ENCODE measurements around the gene GNAS.
A peak's percentile ranks its signal among the peaks of the same experiment; 100 is the strongest.

The GNAS gene

DNA sequence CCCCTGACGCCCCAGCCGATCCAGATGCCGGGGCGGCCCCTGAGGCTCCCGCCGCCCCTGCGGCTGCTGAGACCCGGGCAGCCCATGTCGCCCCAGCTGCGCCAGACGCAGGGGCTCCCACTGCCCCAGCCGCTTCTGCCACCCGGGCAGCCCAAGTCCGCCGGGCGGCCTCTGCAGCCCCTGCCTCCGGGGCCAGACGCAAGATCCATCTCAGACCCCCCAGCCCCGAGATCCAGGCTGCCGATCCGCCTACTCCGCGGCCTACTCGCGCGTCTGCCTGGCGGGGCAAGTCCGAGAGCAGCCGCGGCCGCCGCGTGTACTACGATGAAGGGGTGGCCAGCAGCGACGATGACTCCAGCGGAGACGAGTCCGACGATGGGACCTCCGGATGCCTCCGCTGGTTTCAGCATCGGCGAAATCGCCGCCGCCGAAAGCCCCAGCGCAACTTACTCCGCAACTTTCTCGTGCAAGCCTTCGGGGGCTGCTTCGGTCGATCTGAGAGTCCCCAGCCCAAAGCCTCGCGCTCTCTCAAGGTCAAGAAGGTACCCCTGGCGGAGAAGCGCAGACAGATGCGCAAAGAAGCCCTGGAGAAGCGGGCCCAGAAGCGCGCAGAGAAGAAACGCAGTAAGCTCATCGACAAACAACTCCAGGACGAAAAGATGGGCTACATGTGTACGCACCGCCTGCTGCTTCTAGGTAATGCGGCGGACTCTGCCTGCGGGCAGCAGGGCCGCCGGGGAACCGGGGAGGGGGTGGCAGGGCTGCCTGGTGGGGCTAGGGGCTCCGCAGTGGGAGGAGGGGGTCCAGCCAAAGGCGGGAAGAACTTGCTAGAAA, 2.3 kb downstream of the GNAS start:
- DNase-seq = peak in 1 of 2 experiments; percentile 39

DNA sequence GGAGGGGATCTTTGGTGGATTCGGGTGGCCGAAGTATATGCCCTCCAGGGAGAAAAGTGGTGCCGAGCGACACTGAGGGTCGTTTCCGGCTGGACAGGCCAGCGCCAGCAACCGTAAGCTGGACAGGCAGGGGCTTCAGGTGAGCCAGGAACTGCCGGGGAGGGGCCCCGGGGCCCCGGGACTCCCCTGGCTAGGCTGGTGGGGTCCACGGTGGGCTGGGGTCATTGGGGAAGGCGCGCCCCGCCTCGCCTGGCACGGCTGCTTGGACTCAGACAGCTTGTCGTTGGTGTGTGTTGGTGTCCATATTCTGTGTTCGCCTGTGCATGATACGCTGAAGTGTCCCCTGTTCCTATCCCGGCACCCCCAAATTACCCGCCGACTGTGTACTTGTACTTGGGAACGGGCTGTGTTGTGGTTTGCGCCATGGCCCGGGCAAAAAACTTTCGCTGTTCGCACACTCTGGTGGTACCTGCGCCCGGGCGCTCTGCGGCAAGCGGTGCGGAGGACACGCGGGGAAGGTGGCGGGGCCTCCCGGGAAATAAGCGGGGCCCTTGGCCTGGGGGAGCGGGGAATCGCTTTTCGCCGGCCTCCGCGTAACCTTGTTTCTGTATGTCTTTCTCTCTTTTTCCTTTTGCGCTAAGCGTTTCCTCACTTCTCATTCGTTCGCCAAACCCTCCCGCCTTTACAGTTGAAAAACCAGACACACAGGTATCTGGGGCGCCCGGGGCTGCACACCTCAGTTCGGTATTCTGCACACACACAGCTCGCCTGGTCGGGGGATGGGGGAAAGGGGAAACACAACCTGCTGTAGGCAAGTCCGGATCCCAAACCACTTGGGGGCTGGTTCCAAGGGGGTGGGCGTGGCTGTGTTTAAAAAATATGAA, 3.2 kb downstream of the GNAS start:
- no peak for DNase-seq

DNA sequence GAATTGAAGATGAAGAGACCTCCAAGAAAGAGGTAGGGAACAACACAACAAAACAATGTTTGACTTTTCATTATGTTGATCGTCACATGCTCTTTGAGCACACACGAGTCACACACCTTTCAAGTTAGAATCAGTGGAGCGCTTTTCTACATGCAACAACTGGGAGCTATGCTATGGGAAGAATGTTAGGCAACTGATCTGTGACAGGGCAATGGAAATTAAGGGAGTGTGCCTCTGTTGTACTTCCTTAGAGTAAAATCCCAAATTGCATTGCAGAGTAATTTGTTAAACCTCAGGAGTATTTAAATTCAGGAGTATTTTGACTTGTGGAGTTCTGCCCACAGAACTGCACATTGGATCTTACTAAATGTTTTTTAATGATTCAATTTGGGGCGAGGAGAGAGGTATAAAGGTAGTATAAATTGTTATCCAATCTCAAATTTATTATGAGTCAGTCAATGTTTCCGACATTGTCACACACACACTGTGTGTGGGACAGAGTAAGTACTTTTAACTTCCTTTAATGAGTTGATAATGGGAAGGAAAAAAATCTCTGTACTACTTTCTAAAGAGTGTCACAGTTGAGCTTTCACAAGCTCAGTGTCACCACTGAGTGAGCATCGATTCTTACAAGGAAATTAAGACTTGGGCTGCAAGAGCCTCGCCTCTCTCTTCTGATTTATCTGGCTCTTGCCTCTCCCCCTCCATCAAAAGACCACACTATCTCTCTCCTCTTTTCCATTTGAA, 10.7 kb downstream of the GNAS start:
- DNase-seq = no peak

DNA sequence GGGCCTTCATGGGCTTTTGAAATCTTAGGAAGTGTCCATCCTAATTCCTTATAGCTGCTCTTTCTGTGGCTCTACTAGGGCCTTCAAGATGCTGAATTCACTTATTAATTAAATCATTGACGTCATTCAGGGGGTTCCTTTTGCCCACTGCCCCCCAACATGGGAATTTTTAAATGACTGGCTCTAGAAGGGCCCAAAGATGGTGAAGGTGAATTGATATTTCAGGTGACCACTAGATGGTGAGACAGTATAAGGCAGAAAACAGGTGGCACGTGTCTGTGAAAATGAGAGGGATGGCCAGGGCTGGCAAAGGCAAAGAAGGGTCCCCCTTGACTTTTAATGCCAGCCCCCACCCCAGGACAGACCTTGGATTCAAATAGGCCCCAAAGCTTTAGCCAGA, 11.8 kb downstream of the GNAS start:
- DNase-seq = peak in 1 of 2 experiments; percentile 30

DNA sequence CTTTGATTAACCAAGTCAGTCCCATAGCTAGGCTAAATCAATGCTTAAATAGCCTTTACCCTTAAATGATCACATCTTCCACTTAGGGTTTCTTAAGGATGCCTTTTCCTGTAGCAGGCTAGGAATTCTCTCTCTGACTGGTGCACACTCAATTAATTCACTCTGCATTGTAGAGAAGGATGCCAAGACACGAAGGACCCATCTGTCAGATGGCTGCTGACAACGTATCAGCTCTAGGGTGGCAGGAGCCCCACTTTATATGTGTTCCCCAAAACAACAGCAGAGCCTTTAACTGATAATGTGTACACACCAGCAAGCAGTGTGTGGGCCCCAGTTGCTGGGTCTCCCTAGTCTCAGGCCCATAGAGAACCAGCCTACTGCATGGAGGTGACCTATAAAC, 13.3 kb downstream of the GNAS start:
- no peak for DNase-seq

DNA sequence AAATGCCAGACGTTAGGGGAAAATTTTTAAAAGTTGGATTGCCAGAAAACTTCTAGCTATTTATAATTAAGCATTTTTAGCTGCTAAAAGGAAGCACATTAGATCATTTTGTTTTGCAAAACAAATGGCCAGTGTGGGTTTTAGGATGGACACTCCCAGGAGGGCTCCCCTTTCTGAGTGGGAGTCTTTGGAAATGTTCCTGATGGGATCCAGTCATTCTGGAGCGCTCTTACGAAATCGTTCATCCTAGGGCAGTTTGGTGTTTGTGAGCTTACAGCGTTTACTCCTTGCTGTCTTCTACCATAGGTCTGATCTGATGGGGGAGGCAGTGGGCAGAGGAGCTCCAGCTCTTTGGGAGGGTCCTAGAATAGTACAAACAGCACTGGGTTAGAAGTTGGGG, 14.7 kb downstream of the GNAS start:
- no peak for DNase-seq

DNA sequence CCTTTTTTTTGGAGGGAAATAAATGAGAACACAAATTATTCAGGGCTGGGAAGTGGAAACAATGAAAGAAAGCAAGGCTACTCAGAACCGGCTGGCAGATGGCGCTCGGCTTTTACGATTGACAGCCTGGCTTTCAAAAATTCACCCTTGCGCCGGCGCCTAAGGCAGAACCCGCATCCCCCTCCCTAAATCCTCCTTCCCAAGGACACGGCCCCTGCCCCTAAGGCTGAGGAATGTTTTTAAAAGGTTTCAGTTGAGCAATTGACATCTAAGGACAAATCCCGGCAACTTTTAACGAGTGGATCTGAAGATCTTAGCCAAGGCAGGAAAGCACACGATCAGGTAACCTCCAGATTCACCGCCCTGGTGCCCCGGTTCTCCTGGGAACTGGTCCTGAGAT, 16.3 kb downstream of the GNAS start:
- DNase-seq = peak; percentile 27 to 60

DNA sequence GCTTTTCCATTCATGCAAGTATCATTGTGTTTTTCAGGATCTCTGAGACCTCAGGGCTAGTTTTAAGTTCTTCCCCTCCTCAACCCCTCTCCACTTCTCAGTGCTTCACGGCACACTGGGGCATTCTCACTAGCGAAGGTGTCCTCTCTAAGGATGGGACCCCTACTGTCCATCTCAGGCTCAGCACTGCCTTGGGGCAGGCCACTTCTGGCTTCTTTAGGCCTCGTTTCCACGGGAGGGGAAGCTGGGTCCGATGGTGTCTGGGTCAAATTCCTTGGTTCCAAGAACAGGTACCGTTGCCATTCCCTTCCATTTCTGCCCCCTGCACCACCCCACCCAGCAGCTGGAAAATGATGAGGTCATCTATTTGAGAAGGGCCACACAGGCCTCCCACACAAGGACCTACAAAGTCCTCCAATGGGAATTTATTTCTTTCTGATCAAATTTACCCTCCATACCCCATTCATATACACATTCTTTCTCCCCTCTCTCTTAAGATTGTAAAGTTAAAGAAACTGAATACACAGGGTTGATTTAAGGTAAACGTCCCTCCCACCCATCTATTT, 17.2 kb downstream of the GNAS start:
- DNase-seq = no peak

DNA sequence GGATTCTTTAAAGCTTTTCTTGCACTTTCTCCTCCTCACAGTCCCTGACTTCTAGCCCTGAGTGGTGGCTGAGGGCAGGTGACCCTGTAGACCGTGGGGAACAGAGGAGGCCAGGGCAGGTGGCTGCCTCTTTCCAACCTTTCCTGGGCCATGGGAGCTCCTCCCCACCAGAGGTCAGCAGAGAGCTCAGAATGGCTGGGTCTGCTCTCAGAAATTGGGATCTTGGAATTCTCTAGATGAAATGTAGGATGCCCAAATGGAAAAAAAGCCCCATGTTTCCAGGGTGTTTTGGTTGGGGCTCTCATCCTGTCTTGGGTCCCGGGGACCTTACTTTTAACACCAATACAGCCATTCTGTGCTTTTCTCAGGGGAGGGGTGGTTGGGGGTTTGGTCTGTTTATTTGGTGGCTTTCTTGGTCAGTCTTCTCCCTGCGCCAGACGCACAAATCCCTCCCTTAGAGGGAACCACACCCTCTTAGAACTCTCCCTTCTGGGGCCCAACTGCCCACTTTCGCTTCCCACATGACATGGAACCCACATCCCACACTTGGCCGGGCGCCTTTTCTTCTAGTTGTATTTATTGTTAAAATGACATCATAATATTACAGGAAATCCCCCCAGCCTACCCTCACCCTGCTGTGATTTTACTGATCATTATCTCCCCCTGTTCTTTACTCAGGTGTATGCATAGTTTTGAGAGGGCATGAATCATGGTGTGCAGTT, 17.9 kb downstream of the GNAS start:
- DNase-seq = peak; percentile 30 to 65

DNA sequence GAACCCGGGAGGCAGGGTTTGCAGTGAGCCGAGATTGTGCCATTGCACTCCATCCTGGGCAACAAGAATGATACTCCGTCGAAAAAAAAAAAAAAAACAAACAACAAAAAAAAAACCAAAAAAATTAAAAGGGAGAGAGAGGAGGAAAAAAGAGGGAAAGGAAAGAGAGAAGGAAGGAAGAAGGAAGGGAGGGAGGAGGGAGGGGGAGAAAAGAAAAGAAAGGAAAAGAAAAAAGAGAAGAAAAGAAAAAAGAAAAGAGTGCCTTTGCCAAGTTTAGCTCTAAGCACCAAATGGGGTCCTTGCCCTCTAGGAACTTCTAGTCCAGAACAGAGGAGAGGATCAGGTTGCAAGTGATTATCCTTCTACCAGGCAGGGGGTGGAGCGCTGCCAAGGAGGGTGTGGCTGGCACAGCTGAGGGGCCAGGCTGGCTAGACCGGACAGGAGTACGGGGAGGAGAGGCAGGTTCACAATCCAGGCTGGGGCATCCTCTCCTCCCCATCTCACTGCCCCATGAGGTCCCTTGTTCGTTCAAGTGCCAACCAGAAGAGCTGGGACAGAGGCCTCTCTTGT, 19.1 kb downstream of the GNAS start:
- no peak for DNase-seq

DNA sequence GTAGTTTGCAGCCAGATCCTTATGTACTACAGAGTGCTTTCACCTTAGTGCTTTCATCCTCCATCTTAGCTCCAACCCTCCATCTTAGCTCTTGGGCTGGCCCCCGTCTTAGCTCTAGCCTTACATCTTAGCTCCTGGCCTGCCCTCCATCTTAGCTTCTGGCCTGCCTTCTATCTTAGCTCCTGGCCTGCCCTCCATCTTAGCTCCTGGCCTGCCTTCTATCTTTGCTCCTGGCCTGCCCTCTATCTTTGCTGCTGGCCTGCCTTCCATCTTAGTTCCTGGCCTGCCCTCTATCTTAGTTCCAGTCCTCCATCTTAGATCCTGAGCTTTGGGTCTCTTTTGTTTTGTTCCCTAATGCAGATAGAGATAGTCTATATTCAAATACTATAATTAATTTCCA, 22.0 kb downstream of the GNAS start:
- DNase-seq = no peak

DNA sequence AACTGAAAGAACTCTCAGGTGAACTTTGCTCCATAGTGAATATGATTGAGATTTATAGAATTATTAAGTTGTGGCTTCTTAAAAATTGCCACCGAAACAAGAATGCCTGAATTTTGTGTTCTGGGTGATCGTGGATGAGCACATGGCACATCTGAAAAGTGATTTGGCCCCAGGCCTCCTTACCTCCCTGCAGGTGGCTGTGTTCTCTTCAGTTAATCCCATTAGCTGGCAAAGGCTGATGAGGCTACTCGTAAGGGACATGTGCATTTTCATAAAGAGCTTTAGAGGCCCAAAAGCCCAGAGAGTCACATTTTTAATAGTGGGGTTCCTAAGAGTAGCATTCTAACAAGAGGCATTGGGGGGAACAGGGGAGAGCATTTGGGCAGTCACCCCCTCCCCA, 22.6 kb downstream of the GNAS start:
- peak; percentile 42 to 74 for DNase-seq

DNA sequence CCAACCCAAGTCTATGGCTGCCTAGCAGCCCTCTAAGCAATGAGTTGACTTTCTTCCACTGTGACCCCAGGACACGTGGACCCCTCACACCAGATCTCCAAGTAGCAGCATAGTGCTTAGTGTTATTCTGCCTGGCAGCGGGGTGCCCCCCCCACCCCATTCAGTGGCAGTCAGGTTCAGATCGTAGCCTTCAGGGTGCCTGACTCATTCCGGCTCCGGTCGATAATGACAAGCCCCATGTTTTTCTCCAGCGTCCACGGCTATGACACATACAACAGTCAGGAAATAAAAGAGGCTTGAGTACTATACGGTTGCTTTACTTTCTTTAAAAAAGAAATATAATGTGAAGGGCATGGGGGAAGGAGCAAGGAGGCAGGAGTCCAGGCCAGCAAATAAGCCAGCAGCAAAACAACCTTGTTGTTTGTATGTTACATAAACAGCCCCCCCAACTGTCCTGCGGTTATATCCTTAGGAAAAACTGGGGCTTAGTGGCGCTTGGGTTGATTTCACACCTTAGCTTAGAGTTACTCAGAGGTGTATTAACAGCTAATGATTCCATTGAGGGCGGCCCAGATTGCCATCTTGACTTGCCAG, 23.1 kb downstream of the GNAS start:
- no peak for DNase-seq

DNA sequence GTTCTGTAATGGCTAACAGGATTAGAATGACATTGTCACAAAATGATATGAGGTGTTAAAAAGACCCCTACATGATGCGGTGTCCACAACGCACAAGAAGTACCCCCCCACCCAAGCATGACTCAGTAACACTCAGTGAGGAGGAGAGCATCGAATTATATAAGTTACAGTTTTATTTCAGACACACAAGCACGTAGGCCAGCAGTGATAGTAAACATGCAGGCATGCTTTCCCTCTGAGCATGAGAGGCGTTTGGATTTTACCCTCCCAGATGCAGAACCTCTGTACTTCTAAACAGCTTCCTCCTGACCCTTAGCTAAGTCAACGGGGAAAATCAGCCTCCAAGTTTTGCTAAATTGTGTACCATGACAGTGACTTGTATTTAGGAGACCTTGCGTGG, 23.9 kb downstream of the GNAS start:
- no peak for DNase-seq

DNA sequence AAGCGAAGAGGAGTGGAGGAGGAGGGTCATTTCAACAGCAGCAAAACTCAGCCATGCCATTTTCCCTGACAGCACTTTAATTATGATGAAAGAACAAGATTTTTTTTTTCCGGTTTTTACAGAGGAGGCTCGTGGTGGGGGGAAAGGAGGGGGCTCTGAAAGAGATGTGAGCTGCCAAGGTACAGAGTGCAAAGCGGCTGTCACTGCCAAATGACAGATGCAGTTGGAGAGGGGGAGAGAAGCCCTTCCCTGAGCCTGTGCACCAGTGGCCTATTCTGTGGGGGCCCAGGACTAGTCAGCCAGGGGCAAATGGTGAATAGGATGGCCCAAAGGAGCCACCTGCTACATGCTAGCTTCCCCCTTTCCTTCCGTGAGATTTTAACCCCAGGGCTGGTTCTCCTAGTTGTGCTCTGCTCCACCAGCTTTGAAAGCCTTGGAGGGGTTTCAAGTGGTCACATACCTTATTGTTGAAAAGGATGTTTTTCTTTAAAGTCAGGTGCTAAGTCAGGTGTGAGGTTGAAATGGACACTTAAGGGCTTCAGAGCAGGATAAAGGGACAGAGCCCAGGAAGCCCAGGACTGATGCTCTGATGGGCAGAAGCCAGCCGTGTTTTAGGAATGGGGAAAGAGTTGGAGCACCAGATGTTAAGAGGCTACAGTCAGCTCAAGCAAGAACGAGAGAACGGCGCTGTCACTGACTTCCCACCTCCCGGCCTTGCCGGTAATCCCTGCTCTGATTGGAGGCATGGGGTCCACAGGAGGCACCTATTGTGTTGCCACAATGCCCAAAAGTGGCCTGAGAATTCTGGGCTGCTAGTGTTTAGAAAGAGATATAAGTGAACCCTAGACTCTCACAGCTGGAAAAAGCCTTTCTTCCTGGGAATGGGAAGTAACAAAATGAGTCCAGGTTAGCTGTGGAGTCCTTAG, 24.8 kb downstream of the GNAS start:
- peak in 1 of 2 experiments; percentile 60 for DNase-seq

DNA sequence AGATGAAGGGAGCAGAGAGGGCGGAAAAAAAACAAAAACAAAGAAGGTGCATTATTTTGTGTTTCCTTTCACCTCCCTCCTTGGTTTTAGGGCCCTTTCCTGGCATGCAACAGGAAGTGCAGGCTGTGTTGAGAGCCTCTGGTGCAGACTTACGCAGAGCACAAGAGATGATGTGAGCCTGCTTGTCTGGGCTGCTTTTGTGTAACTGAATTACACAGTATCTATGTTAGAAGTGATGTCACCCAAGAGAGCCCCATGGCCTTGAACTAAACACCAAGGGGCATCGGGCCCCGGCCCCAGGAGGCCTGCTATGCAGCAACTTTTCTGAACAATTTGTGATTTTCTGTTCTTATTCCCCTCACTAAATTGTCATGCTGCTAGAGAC, 25.5 kb downstream of the GNAS start:
- DNase-seq = no peak

DNA sequence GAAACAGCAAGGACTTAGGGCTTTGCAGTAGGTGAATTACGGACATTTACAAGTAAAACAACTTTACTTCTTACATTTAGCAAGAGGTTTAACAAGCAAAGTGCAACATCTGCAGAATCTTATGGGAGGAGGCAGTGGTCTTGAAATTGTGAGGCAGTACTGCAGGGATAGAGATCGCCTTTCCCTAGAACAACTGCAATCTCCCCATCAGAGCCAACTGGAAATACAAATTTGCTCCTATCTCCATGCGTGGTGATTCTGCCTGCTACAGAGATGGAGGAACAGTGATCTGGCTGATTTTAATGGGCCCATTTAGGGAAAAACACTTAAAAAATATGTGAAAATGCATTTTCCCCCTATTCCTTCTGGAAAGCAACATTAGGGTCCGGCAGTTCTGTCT, 25.9 kb downstream of the GNAS start:
- no peak for DNase-seq

DNA sequence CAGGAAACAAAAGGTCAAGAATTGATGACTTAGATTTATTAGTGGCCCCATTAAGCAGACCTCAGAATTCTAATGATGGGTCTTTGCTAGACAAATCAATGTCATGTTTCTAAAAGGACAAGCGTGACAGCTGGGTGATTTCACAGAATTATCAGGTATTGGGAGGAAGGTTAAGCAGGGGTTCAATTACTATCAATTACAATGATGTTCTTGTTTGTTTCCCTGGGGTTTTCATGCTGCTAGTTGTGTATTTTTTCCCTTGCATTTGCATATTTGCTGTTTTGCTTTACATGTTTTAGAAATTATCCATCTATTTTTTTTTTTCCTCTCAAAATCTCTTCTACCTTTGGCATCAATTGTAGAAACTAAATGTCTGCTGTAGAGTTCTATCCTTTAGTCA, 27.9 kb downstream of the GNAS start:
- no peak for DNase-seq

DNA sequence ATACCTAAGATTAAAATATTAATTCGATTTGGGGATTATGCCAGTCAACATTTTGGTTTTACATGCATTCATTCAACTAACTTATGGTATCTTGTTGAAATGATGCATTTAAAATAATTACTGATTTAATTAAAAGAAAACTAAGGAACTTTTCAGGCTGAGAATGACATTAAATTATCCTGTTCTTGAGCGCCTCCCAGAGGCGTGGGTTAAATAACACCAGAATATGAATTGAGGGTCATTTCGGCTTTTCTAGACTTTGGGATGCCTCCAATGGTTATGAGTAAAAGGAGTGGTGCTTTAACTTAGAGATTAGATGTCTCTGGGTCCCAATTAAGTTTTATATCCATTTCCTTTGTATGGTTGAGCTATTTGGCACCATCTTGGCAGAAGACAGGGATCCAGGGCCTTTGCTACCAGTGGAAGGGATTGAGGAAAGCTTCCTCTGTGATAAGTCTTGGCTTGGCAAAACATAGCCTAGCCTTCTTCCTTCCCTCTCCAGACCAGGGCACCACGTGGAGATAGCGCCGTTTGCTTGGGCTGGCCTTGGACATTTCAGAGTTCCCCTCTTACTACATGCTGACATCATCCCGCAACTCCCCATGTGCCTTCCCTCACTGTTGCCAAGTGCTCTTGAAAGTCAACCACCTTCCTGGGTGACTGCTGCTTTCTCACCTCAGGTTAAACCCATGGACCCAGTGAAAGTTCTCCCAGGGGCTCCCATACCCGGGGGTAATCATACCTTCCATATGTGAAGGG, 28.7 kb downstream of the GNAS start:
- DNase-seq = no peak

DNA sequence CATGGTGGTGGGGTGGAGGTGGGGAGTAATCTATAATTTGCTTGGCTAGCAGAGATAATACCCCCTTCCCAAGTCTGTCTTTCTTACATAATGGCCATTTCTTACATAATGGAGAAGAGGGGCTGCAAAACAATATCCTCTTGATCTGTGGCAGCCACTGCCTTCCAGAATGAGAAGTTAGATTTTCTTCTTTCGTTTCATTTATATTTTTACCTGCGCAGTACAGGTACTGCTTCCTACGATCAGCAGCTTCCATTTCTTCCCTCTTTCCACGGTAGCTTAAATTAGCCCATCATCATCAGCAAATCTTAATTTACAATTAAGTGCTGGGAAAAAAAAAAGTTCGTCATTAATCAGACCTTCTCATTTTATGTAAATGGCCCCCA, 30.2 kb downstream of the GNAS start:
- no peak for DNase-seq

Measured in NCI-H524 (cell line).